Muscle of leg (tissue), 11 donors: ENCODE results near the gene POLDIP3. TPM values are rescaled to one million over a fixed set of nuclear protein-coding genes. Genes with fewer than 3 reads are reported as not detected.
"Not testable (repeated sequence)": the region's sequence is repeated elsewhere in the genome, so short reads cannot be mapped to it uniquely, and the experiment has no call there.

Experiments used
- DNase-seq: peaks from one replicate; pipeline ENCODE4 v3.0.0; 2013
- H3K27ac ChIP-seq: one replicate; pipeline ENCODE4 v1.5.1; 2013; ENCODE audit warnings: mild to moderate bottlenecking, low read length, control low read depth
- H3K27me3 ChIP-seq: one replicate; pipeline ENCODE4 v1.6.1; 2013; ENCODE audit warnings: low read length; ENCODE audit not compliant: control insufficient read depth, insufficient read depth
- H3K36me3 ChIP-seq: one replicate; pipeline ENCODE4 v1.6.1; 2013; ENCODE audit warnings: low read length; ENCODE audit not compliant: control insufficient read depth, insufficient read depth
- H3K4me1 ChIP-seq: one replicate; pipeline ENCODE4 v1.6.1; 2013; ENCODE audit warnings: low read length; ENCODE audit not compliant: control insufficient read depth, insufficient read depth
- H3K4me3 ChIP-seq: one replicate; pipeline ENCODE4 v1.5.1; 2013; ENCODE audit warnings: low read length, control low read depth
- H3K9me3 ChIP-seq: replicated peaks from 2 replicates; pipeline ENCODE4 v1.6.1; 2013; ENCODE audit warnings: low read depth, low read length; ENCODE audit not compliant: control insufficient read depth
- WGBS: methylation state at CpG from one replicate; pipeline ENCODE4 v1.1.5; 2013; ENCODE audit warnings: missing lambda C conversion rate; ENCODE audit not compliant: insufficient coverage; 5-methylcytosine and 5-hydroxymethylcytosine counted together
- polyA plus RNA-seq, 8 donors: library from polyadenylated mRNA; unstranded; fragments of 120-200 nt; gene quantifications; one replicate each; pipeline versions ENCODE4 v1.2.1 to v1.2.3, GENCODE V29; 2013; ENCODE audit warnings: inconsistent platforms in 1 of 8, low replicate concordance in 1 of 8; ENCODE audit not compliant: insufficient read length in 8 of 8, insufficient read depth in 1 of 8
- total RNA-seq: library from RNA; stranded (reverse); fragments of 120-200 nt; gene quantifications from one replicate; pipeline ENCODE4 v1.2.4, GENCODE V29; 2013

POLDIP3 gene
- total and polyA plus RNA-seq, 9 donors, result 32.8 to 68.5 (median 57.7) TPM

- Histone ChIP-seq H3K36me3 (peaks cover 53% of the 10 kb centered on the region), H3K4me3 (no peak overlapping the region), H3K4me1 (peaks cover 39% of the 10 kb centered on the region), H3K9me3 (no peaks in the 10 kb centered on the region), H3K27me3 (no peaks in the 10 kb centered on the region), H3K27ac (peak overlapping the region; percentile 75)
- 76% methylated on average over 8 of the region's 11 CpGs for WGBS
- no peak for DNase-seq
Observed at GRCh38 chr22:42608136-42608822, 6.4 kb downstream of the POLDIP3 start.

GRCh38 chr22:42607641-42608040, 7.0 kb downstream of the POLDIP3 start:
- H3K27ac ChIP-seq, H3K27me3 ChIP-seq, H3K9me3 ChIP-seq, DNase-seq, H3K4me3 ChIP-seq: not testable (repeated sequence)
- peaks cover 32% of the 10 kb centered on the region for H3K4me1 ChIP-seq
- H3K36me3 ChIP-seq, result peaks cover 55% of the 10 kb centered on the region
- WGBS, result 90% methylated on average over 11 of the region's 31 CpGs

GRCh38 chr22:42604403-42604802, 10.3 kb downstream of the POLDIP3 start:
- no CpG with 5 or more reads among the region's 3 CpGs for WGBS
- H3K27me3 ChIP-seq, result no peaks in the 10 kb centered on the region
- H3K9me3 ChIP-seq, result no peaks in the 10 kb centered on the region
- H3K36me3 ChIP-seq, result peaks cover 54% of the 10 kb centered on the region
- DNase-seq, result no peak
- H3K4me1 ChIP-seq, result peaks cover 15% of the 10 kb centered on the region
- no peak overlapping the region for H3K27ac ChIP-seq
- H3K4me3 ChIP-seq, result no peak overlapping the region

GRCh38 chr22:42603427-42603826, 11.3 kb downstream of the POLDIP3 start:
- DNase-seq, result no peak
- Histone ChIP-seq H3K4me1 (peaks cover 5% of the 10 kb centered on the region), H3K36me3 (peaks cover 54% of the 10 kb centered on the region), H3K27me3 (no peaks in the 10 kb centered on the region), H3K9me3 (no peaks in the 10 kb centered on the region), H3K4me3 (no peak overlapping the region), H3K27ac (no peak overlapping the region)
- no CpG with 5 or more reads among the region's 2 CpGs for WGBS

GRCh38 chr22:42602470-42602869, 12.2 kb downstream of the POLDIP3 start:
- no peak for DNase-seq
- Histone ChIP-seq H3K4me1 (peaks cover 3% of the 10 kb centered on the region), H3K4me3 (no peak overlapping the region), H3K27me3 (no peaks in the 10 kb centered on the region), H3K9me3 (no peaks in the 10 kb centered on the region), H3K27ac (no peak overlapping the region), H3K36me3 (peaks cover 57% of the 10 kb centered on the region)
- WGBS, result 81% methylated on average over 1 of the region's 2 CpGs

GRCh38 chr22:42601879-42602465, 12.7 kb downstream of the POLDIP3 start:
- Histone ChIP-seq H3K4me1 (peaks cover 6% of the 10 kb centered on the region), H3K27me3 (no peaks in the 10 kb centered on the region), H3K36me3 (peaks cover 62% of the 10 kb centered on the region), H3K27ac (no peak overlapping the region), H3K4me3 (no peak overlapping the region), H3K9me3 (no peaks in the 10 kb centered on the region)
- no peak for DNase-seq
- 89% methylated on average over 4 of the region's 6 CpGs for WGBS

GRCh38 chr22:42596863-42597530, 17.7 kb downstream of the POLDIP3 start:
- peaks cover 71% of the 10 kb centered on the region for H3K36me3 ChIP-seq
- WGBS, result 84% methylated on average over 6 of the region's 11 CpGs
- DNase-seq, result no peak
- H3K9me3 ChIP-seq, result no peaks in the 10 kb centered on the region
- H3K27me3 ChIP-seq, result no peaks in the 10 kb centered on the region
- H3K27ac ChIP-seq, result no peak overlapping the region
- H3K4me3 ChIP-seq, result no peak overlapping the region
- peaks cover 10% of the 10 kb centered on the region for H3K4me1 ChIP-seq

- H3K36me3 ChIP-seq, result peaks cover 71% of the 10 kb centered on the region
- no peaks in the 10 kb centered on the region for H3K27me3 ChIP-seq
- no peak overlapping the region for H3K4me3 ChIP-seq
- H3K4me1 ChIP-seq, result peaks cover 10% of the 10 kb centered on the region
- no peaks in the 10 kb centered on the region for H3K9me3 ChIP-seq
- peak; percentile 92 for DNase-seq
- no CpG with 5 or more reads among the region's 5 CpGs for WGBS
- H3K27ac ChIP-seq, result no peak overlapping the region
Observed at GRCh38 chr22:42596336-42596735, 18.3 kb downstream of the POLDIP3 start.

- Histone ChIP-seq H3K9me3 (no peaks in the 10 kb centered on the region), H3K27ac (no peak overlapping the region), H3K4me3 (no peak overlapping the region), H3K4me1 (peaks cover 10% of the 10 kb centered on the region), H3K27me3 (no peaks in the 10 kb centered on the region), H3K36me3 (peaks cover 73% of the 10 kb centered on the region)
- WGBS, result 60% methylated on average over 3 of the region's 3 CpGs
- no peak for DNase-seq
Observed at GRCh38 chr22:42595434-42595833, 19.2 kb downstream of the POLDIP3 start.

- Histone ChIP-seq H3K36me3 (peaks cover 74% of the 10 kb centered on the region), H3K4me1 (peaks cover 7% of the 10 kb centered on the region), H3K9me3 (no peaks in the 10 kb centered on the region), H3K4me3 (no peak overlapping the region), H3K27ac (no peak overlapping the region), H3K27me3 (no peaks in the 10 kb centered on the region)
- DNase-seq, result no peak
- WGBS, result 90% methylated on average over 2 of the region's 12 CpGs
Observed at GRCh38 chr22:42591987-42592386, 22.7 kb downstream of the POLDIP3 start.
